BE2C (cell line): Measurements from ENCODE around the gene SMCHD1.
A peak's percentile ranks its signal among the peaks of the same experiment; 100 is the strongest.
"Not testable (repeated sequence)": the region's sequence is repeated elsewhere in the genome, so short reads cannot be mapped to it uniquely, and the experiment has no call there.

Experiments used
- DNase-seq: peaks from one replicate; pipeline ENCODE4 v3.0.0-alpha.2; 2020
- H3K27me3 ChIP-seq: fragments of 250-450 bp; sonication (Bioruptor Pico); 2 replicates; pipeline ENCODE4 v1.5.1; 2020; ENCODE audit warnings: mild to moderate bottlenecking
- H3K36me3 ChIP-seq: fragments of 250-450 bp; sonication (Bioruptor Pico); 2 replicates; pipeline ENCODE4 v1.5.1; 2020; ENCODE audit warnings: mild to moderate bottlenecking
- H3K4me1 ChIP-seq: fragments of 250-450 bp; sonication (Bioruptor Pico); 2 replicates; pipeline ENCODE4 v1.5.1; 2020
- H3K4me3 ChIP-seq: 2 replicates; pipeline ENCODE4 v1.5.1; 2011; ENCODE audit warnings: low read depth, low read length
- H3K9me3 ChIP-seq: fragments of 250-450 bp; sonication (Bioruptor Pico); 2 replicates; pipeline ENCODE4 v1.5.1; 2020
- CTCF ChIP-seq: IDR thresholded peaks from 2 replicates; pipeline ENCODE4 v1.5.1; 2012; ENCODE audit warnings: mild to moderate bottlenecking, low read depth, low read length

SMCHD1 gene

GRCh38 chr18:2654928-2655177 lies 673 bp upstream of the SMCHD1 start:
- TF ChIP-seq CTCF: no peak
- H3K4me3 ChIP-seq: peak overlapping the region; percentile 69
- H3K4me1 ChIP-seq: no peaks in the 10 kb centered on the region
- DNase-seq: no peak
- no peaks in the 10 kb centered on the region for H3K27me3 ChIP-seq
- H3K36me3 ChIP-seq: no peaks in the 10 kb centered on the region
- no peaks in the 10 kb centered on the region for H3K9me3 ChIP-seq

GRCh38 chr18:2655954-2656236 lies 369 bp downstream of the SMCHD1 start:
- DNase-seq: no peak
- TF ChIP-seq CTCF: no peak

GRCh38 chr18:2656237-2656980 lies 883 bp downstream of the SMCHD1 start:
- H3K9me3 ChIP-seq: no peaks in the 10 kb centered on the region
- no peaks in the 10 kb centered on the region for H3K4me1 ChIP-seq
- H3K4me3 ChIP-seq: peak overlapping the region; percentile 78
- H3K27me3 ChIP-seq: no peaks in the 10 kb centered on the region
- peak; percentile 9 for DNase-seq
- no peaks in the 10 kb centered on the region for H3K36me3 ChIP-seq
- TF ChIP-seq CTCF: no peak

More at GRCh38 chr18:2655954-2656236, 369 bp downstream of the SMCHD1 start:
- H3K4me1 ChIP-seq: no peaks in the 10 kb centered on the region
- no peaks in the 10 kb centered on the region for H3K27me3 ChIP-seq
- H3K4me3 ChIP-seq: peak overlapping the region; percentile 78
- no peaks in the 10 kb centered on the region for H3K36me3 ChIP-seq
- no peaks in the 10 kb centered on the region for H3K9me3 ChIP-seq

GRCh38 chr18:2656981-2657512 lies 1.5 kb downstream of the SMCHD1 start:
- Histone ChIP-seq H3K36me3 (no peaks in the 10 kb centered on the region), H3K9me3 (no peaks in the 10 kb centered on the region), H3K4me3 (peak overlapping the region; percentile 78), H3K4me1 (no peaks in the 10 kb centered on the region), H3K27me3 (no peaks in the 10 kb centered on the region)
- DNase-seq: no peak
- TF ChIP-seq CTCF: no peak

GRCh38 chr18:2657788-2658458 lies 2.4 kb downstream of the SMCHD1 start:
- TF ChIP-seq CTCF: no peak
- no peaks in the 10 kb centered on the region for H3K36me3 ChIP-seq
- no peaks in the 10 kb centered on the region for H3K9me3 ChIP-seq
- peak overlapping the region; percentile 78 for H3K4me3 ChIP-seq
- no peaks in the 10 kb centered on the region for H3K27me3 ChIP-seq
- DNase-seq: no peak
- H3K4me1 ChIP-seq: no peaks in the 10 kb centered on the region

GRCh38 chr18:2660849-2661248 lies 5.3 kb downstream of the SMCHD1 start:
- H3K9me3 ChIP-seq, H3K4me3 ChIP-seq, H3K4me1 ChIP-seq, H3K27me3 ChIP-seq, DNase-seq, H3K36me3 ChIP-seq: not testable (repeated sequence)

- not testable (repeated sequence) for H3K27me3 ChIP-seq, H3K4me3 ChIP-seq, H3K36me3 ChIP-seq, H3K9me3 ChIP-seq, H3K4me1 ChIP-seq, DNase-seq
Measured at GRCh38 chr18:2662288-2662687, 6.8 kb downstream of the SMCHD1 start.
